GM15510 (cell line): ENCODE measurements around the gene LIF.
A peak's percentile ranks its signal among the peaks of the same experiment; 100 is the strongest.

Source experiments
- POLR2A ChIP-seq: IDR thresholded peaks from 3 replicates; pipeline ENCODE4 v1.6.1; 2011; ENCODE audit warnings: borderline replicate concordance; ENCODE audit not compliant: insufficient read length; ENCODE audit errors: extremely low read depth

Gene LIF

DNA sequence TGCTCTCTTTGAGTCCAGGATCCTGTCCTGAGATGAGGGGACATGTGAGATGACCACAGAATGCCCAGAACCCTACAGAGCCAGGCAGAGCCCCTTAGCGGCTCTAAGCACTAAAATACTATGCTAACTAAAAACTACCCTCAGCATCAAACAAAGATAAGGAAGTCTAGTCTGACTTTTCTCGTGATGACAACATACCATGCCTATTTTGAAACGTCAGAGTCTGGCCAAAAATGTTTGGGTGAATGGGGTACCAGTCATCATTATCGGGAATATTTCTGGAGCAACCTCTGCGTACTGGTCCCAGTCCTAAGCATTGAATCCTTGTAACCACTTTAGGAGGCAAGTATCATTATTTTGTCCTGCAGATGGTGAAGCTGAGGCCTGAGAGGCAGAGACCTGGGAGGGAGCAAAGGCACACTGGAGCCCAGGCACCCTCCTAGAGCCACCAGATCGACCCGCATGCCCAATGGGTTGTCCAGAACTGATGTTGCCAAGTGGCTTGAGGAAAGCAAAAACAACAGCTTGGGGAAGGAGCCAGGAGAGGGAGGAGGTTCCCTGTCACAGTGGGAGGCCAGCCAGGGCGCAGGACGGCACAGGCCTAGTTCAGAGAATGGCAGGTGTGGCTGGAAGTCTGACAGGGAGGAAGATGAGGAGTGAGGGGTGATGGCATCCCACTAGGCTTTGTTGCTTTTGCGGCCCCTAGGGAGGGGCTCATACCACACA is 27.3 kb upstream of the LIF start:
- no peak for TF ChIP-seq POLR2A

DNA sequence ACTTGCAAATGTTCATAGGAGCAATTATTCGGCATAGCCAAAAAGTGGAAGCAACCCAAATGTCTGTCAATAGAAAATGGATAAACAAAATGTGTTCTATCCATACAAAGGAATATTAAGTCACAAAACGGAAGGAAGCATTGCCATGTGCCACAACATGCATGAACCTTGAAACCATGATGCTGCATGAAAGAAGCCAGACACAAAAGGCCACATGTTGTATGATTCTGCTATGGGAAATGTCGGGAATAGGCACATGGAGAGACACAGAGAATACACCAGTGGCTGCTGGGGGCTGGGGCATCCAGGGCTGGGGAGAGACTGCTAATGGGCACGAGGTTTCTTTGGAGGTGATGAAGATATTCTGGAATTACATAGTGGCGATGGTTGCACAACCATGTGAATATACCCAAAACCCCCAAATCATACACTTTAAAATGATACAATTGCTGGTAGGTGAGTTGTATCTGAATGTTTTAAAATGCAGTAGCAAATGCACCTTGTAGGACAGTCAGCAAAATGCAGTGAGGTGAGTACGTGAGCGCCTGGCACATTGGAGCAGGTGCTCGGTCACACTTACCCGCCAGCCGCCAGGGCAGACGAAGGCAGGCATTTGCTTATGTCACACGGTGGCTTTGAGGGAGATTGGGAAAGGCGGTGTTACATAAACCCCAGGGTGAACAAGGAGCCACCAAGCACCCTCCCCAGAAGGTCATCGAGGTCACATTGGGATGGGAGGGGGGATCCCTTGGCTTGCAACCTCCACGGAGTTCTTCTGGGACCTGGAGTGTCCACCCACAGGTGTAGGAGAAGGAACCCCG is 26.4 kb upstream of the LIF start:
- TF ChIP-seq POLR2A, result no peak

DNA sequence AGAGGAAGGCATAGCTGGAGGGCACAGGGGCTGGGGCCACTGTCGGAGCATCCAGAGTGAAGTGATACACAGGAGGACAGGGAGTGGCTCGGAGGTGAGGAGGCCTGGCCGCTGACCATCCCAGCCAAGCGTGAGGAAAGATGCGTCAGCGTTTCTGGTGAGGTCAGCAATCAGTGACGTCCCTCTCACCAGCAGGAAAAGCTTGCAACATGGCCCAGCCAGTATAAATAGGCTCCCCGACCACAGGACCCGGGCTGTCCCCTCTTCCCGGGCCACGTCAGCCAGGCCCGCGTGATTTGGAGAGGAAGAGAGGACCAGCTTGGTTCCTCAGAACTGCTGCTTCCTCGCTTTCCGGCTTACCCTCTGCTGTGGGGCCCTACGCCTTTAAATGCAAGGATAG is 24.3 kb upstream of the LIF start:
- no peak for TF ChIP-seq POLR2A

DNA sequence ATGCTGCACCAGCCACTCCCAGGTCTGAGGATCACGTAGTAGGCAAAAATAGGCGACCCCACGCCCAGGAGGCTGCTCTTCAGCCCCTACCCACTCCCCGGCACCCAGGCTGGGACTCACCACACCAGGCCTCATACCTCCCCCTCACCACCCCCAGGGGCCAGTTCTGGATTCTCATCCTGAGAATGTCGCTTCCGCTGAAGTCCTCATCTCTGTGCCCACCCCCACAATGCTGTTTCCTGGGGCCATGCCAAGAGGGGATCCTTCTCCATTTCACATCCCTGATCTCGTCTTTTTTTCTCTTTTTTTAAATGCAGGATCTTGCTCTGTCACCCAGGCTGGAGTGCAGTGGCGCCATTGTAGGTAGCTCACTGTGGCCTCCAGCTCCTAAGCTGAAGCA is 21.8 kb upstream of the LIF start:
- TF ChIP-seq POLR2A, result no peak

DNA sequence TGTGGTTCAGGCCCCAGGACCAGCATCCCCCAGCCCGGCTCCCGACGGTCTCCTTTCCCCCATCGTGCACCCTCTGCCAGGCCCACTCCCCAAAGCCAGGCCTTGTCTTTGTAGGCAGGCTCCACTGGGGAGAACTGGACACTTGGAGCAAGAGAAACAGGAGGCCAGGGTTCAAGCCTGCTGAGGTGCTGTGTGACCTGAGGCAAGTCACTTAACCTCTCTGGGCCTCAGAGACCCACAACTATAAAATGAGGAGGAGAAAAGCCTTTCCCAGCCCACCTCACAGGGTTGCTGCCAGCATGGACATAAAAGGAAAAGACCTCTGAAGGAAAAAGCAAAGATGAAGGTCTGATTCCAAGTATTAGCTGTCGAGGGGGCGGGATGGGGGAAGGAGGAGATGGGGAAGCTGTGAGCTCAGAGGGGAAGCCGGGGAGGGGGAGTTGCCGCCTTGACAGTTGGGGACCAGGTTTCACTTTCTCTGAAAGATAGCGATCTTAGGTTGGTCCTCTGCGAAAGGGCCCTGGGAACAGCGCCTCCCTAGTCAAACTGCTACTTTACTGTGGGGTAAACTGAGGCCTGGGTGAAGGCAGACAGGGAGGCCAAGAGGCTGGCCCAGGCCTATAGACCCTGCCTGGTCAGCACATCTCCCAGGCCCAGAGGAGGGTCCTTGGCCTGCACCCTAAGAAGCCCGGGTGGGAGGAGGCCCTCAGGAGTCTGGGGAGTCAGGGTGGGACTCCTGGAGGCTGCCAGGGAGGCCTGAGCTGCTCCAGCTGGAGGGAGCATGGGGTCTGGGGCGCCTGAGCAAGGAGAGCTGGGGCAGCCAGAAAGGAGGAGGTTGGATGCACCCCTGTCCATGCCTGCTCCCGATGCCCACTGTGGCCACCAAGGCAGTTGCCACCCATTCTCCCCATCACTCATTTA is 21.1 kb upstream of the LIF start:
- no peak for TF ChIP-seq POLR2A

DNA sequence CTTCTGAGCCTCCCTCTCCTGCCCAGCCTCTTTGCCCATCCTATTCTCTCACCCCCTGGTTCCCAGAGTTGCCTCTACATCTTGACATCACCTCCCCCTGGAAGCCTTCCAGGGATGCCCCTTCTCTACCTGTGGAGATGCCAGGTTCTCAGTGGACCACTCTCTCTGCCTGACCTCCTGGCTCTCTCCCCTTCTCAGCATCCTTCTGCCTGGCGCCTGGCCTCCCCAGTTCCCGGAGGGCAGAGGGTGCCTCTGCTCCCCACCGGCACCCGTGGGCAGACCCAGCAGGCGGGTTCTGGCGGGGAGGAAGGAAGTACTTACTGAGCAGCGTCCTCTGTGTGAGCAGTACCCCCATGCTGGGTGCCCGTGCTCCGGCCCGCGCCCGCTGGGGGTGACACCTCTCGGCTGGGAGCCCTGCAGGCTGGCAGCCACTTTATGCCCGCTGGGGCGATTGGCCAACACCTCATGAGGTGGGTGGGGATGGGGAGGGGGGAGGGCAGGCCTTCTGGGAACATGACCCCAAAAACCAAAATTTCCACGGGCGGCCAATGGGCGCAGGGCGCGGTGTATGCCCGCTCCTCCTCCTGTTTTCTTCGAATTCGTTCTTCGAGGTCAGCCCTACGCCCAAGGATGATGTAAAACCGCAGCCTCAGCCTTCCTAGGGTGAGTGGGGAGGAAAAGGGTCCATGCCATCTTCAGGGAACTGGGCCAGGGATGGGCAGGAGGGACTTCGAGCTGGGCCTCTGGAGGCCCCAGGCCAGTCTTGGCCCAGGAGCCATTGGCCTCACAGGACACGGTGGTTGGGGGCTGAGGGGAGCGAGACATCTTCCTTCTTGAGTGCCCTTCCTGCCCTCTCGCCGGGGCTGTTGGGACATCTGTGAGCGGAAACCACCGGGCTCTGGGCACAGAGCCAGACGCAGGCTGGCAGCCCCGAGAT is 20.2 kb upstream of the LIF start, which contains the start of gene OSM:
OSM (minus strand) TSS at position 407 of the 937 bp plus-strand sequence; CDS start at position 355, 52 bp downstream.
- TF ChIP-seq POLR2A, result peak; percentile 5

DNA sequence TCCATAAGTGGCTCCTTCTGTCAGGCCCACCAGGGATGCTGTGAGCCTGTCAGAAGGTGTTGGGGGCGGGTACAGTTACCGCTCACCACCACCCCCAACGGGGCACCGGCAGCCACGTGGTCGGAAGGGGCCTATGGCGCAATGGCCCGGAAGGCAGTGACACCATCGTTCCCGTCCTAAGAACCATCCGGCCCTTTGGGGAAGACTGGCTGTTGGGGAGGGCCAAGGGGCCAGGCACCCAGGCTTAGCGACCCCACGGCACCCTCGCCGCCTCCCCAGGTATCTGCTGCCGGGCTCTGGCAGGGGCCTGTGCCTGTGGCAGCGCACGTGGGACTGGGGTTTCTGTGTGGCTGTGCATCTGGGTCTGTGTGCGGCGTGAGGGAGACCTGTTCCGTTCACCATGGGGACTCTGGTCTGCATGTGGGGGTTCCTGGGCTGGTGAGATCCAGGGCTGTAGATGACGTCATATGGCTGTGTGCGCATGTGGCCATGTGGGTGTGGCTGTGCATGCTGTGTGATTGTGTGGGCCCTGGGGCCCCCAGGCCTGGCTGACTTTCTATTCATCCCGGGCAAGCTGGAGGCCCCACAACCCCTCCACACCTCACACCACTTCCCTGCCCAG is 19.4 kb upstream of the LIF start:
- peak; percentile 71 for TF ChIP-seq POLR2A

DNA sequence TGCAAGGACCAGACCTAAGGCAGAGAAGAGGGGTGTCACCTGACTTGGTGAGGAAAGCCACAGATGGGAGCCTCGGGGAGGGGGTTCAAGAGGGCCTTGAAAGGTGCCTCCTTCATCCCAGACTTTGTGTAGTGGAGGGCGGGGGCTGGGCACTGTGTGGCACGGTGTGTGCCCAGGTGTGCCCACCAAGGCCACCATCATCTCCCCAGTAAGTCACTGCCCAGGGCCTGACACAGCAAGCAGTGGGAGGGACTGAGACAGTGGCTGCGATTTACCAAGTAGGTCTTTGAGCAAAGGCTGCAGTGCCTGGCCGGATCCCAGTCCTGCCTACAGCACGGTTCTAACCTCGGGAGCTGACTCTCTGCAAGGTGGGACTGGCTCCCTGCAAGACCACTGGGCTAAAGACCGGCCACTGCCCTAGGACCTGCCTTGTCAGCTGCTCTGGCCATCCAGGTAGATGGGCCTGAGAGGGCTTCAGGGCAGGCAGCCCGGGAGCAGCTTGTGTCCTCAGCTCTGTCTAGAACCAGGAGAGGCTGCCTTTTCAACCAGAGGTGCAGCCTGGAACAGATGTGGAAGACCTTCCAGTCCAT is 18.7 kb upstream of the LIF start:
- TF ChIP-seq POLR2A, result no peak

DNA sequence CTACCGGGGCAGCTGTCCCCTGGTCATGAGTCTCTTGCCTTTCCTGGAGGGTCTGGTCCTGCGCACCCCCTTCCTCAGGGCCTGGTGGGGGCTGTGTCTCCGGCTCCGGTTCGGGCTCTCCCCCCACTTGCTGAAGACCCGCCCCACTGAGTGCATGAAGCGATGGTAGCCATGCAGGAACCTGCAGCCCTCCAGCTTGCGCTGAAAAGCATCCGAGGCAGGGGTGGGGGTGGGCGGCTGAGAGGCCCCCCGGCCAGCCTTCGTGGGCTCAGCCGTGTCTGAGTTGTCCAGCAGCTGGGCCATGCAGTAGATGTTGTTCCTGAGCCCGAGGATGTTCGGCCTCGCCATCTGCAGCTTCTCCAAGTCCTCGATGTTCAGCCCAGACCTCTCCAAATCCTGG is 17.3 kb upstream of the LIF start:
- no peak for TF ChIP-seq POLR2A

DNA sequence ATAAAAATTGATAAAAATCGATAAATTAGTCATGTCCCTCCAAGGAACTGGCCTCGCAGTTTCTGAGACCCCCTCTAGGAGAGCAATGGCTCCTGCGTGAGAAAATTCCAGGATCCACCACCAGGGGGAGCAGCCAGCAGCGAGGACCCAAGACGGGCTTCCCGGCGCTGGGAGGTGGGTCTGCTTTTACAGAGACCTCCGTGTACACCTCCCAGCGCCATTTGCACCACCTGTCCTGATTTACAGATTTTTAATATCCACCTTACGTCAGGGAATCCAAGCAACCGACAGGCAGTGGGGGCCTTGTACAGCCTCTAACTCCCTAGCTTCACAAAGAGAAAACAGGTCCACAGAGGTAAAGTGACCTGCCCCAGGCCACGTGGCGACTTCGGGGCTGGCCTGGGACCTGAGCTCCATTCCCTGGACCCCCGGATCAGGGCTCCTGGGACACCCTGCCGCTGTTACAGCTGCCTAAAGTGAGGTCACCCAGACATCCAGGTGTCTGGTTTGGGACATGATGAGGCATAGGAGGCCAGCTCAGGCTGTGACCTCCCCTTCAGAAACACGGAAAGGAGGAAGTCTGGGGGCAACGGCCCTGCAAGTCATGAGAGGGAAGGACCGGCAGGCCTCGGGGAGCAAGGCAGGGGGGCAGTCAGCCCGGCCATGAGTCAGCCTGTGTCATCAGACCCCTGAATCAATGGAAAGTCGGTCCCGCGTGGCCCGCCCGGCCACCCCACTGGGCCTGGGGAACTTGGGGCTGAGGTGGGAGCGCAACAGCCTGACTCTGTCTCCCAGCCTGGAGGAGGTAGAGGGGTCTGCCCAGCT is 16.6 kb upstream of the LIF start:
- no peak for TF ChIP-seq POLR2A

DNA sequence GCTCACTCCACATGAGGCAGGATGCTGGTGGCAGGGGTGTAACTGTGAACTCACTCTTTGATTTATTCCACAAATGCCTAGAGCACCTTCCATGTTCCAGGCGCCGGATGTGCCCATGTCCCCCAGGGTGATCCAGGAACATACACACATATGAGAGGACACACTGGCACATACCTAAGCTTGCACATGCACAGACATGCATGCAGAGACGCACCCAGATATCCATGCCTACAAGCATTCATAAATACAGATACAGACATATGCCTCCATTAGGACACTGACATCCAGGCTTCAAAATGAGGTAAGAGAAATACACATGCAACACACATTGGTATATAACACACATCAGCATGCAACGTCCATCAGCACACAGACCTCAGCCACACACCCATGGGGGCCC is 15.6 kb upstream of the LIF start:
- TF ChIP-seq POLR2A, result no peak

DNA sequence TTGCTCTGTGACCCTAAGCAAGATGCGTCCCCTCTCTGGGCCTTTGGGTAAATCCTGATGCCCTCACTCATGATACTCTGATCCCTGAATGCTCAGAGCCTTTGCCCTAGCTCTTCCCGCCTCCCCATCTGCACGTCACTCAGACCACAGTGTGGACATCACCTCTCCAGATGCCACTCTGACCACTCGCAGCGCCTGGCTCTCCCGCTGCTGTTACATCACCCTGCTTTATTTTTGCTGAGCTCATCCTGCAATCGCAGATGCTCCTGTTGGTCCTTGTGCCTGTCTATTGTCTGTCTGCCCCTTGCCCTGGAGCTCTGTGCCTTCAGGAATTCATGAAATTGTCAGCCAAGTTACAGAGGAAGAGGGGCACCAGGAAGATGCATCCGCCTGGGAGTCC is 14.6 kb upstream of the LIF start:
- TF ChIP-seq POLR2A, result no peak
